AG04449 (cell line): ENCODE results near the gene SUZ12.

Experiments
- CTCF ChIA-PET: fragments of 350-600 bp; formaldehyde crosslinking; extraction: SDS; loops from one replicate; lab custom pipeline; 2021; ENCODE audit warnings: antibody characterized with exemption; lab: Yijun Ruan, JAX
- POLR2A ChIA-PET: fragments of 400-600, 350-600 bp; formaldehyde crosslinking; extraction: SDS; loops from one replicate; lab custom pipeline; 2020; ENCODE audit warnings: antibody characterized with exemption, inconsistent platforms; lab: Yijun Ruan, JAX
- DNase-seq: peaks from one replicate; pipeline ENCODE4 v3.0.0-alpha.2; 2010; ENCODE audit warnings: low read depth, low spot score
- H3K4me3 ChIP-seq: 2 replicates; pipeline ENCODE4 v1.5.1; 2011; ENCODE audit warnings: low read depth, mild to moderate bottlenecking, control low read depth, low read length
- CTCF ChIP-seq: IDR thresholded peaks from one replicate; pipeline ENCODE4 v1.5.1; 2011; ENCODE audit warnings: mild to moderate bottlenecking, moderate library complexity, low read length, control low read depth, inconsistent platforms; ENCODE audit not compliant: insufficient read depth; ENCODE audit errors: missing control alignments

Gene SUZ12

GRCh38 chr17:32009262-32009542 lies 72.4 kb downstream of the SUZ12 start:
- no peak for DNase-seq
- ChIA-PET CTCF (interaction anchor here (1.1 to 4.6 kb wide), 3 partner anchors 11 to 182 kb away, joined by 3 to 102 read pairs (median 23); partner anchors contain the start of gene RHOT1), POLR2A (no interaction called here)
- H3K4me3 ChIP-seq: 0 out of 2 replicates have a peak overlapping the region, but pooled peaks have one; percentile 68
- TF ChIP-seq CTCF: no peak

- no peak for DNase-seq
- CTCF ChIA-PET: no interaction called here
- POLR2A ChIA-PET: no interaction called here
- no peak for TF ChIP-seq CTCF
- no peak overlapping the region for H3K4me3 ChIP-seq
Measured at GRCh38 chr17:32010114-32010513, 73.3 kb downstream of the SUZ12 start.

- DNase-seq: no peak
- ChIA-PET CTCF (interaction anchor here (2.2 kb wide), 1 partner anchor 8 kb away, joined by 12 read pairs; the partner anchor contains the start of gene LRRC37B), POLR2A (no interaction called here)
- H3K4me3 ChIP-seq: no peak overlapping the region
- no peak for TF ChIP-seq CTCF
Measured at GRCh38 chr17:32015245-32016013, 78.6 kb downstream of the SUZ12 start.

GRCh38 chr17:32016231-32016630 lies 79.4 kb downstream of the SUZ12 start:
- CTCF ChIA-PET: interaction anchor here (2.2 kb wide), 1 partner anchor 9 kb away, joined by 12 read pairs; the partner anchor contains the start of gene LRRC37B
- POLR2A ChIA-PET: no interaction called here
- no peak for TF ChIP-seq CTCF
- no peak for DNase-seq
- H3K4me3 ChIP-seq: no peak overlapping the region

- H3K4me3 ChIP-seq: no peak overlapping the region
- POLR2A ChIA-PET: no interaction called here
- CTCF ChIA-PET: interaction anchor here (1.1 to 3.8 kb wide), 4 partner anchors 11 to 121 kb away, joined by 3 to 23 read pairs (median 3); partner anchors contain the start of gene LRRC37B
- TF ChIP-seq CTCF: no peak
- no peak for DNase-seq
Measured at GRCh38 chr17:32019228-32019627, 82.4 kb downstream of the SUZ12 start.

- CTCF ChIA-PET: interaction anchor here (3.8 kb wide), 1 partner anchor 13 kb away, joined by 23 read pairs; the partner anchor contains the start of gene LRRC37B
- POLR2A ChIA-PET: no interaction called here
- DNase-seq: no peak
- TF ChIP-seq CTCF: no peak
- no peak overlapping the region for H3K4me3 ChIP-seq
Measured at GRCh38 chr17:32020943-32021614, 84.3 kb downstream of the SUZ12 start.
